OCI-LY1 (cell line): ENCODE measurements around the gene SAMD3.
"Not testable (repeated sequence)": the region's sequence is repeated elsewhere in the genome, so short reads cannot be mapped to it uniquely, and the experiment has no call there.

ENCODE experiments used
- H2AFZ ChIP-seq: fragments of 200-600 bp; sonication (generic), shearing (Covaris generic); 2 replicates; pipeline ENCODE4 v1.6.0; 2014; ENCODE audit warnings: antibody characterized with exemption, mild to moderate bottlenecking, low read length
- H3F3A ChIP-seq: fragments of 200-600 bp; sonication (generic), shearing (Covaris generic); 2 replicates; pipeline ENCODE4 v1.6.0; 2014; ENCODE audit warnings: mild to moderate bottlenecking, antibody characterized with exemption, low read length, moderate library complexity; ENCODE audit not compliant: insufficient read depth
- H3K27ac ChIP-seq: fragments of 200-600 bp; sonication (generic); 2 replicates; pipeline ENCODE4 v1.5.1; 2014; ENCODE audit warnings: low read length, mixed run types, mild to moderate bottlenecking, low read depth; ENCODE audit not compliant: poor library complexity, severe bottlenecking
- H3K27me3 ChIP-seq: fragments of 200-600 bp; sonication (generic); 2 replicates; pipeline ENCODE4 v1.6.0; 2014; ENCODE audit warnings: antibody characterized with exemption, mild to moderate bottlenecking, low read length, moderate library complexity; ENCODE audit not compliant: insufficient read depth
- H3K36me3 ChIP-seq: fragments of 200-600 bp; sonication (generic); 2 replicates; pipeline ENCODE4 v1.6.1; 2014; ENCODE audit warnings: mild to moderate bottlenecking, antibody characterized with exemption, low read length, moderate library complexity, mixed read lengths; ENCODE audit not compliant: insufficient read depth
- H3K4me1 ChIP-seq: fragments of 200-600 bp; sonication (generic); 2 replicates; pipeline ENCODE4 v1.5.1; 2014; ENCODE audit warnings: mild to moderate bottlenecking, low read length, moderate library complexity; ENCODE audit not compliant: insufficient read depth, severe bottlenecking
- H3K4me2 ChIP-seq: fragments of 200-600 bp; sonication (generic), shearing (Covaris generic); 2 replicates; pipeline ENCODE4 v1.6.1; 2014; ENCODE audit warnings: low read length
- H3K4me3 ChIP-seq: fragments of 200-600 bp; sonication (generic); 2 replicates; pipeline ENCODE4 v1.5.1; 2014; ENCODE audit warnings: low read length, low read depth, mild to moderate bottlenecking, mixed read lengths; ENCODE audit not compliant: poor library complexity, severe bottlenecking
- H3K79me2 ChIP-seq: fragments of 200-600 bp; shearing (Covaris generic); 2 replicates; pipeline ENCODE4 v1.6.1; 2016; ENCODE audit warnings: mixed run types, low read length, mixed read lengths; ENCODE audit not compliant: insufficient read depth
- H3K9ac ChIP-seq: fragments of 200-600 bp; sonication (generic), shearing (Covaris generic); 2 replicates; pipeline ENCODE4 v1.6.1; 2014; ENCODE audit warnings: mild to moderate bottlenecking, low read length, mixed read lengths
- H3K9me2 ChIP-seq: fragments of 200-600 bp; sonication (generic), shearing (Covaris generic); 2 replicates; pipeline ENCODE4 v1.6.1; 2014; ENCODE audit warnings: low read depth, mild to moderate bottlenecking, low read length, mixed read lengths
- H3K9me3 ChIP-seq: fragments of 200-600 bp; shearing (Covaris generic); 2 replicates; pipeline ENCODE4 v1.6.1; 2014; ENCODE audit warnings: low read length, mixed read lengths
- H4K20me1 ChIP-seq: fragments of 200-600 bp; sonication (generic), shearing (Covaris generic); 2 replicates; pipeline ENCODE4 v1.6.0; 2016; ENCODE audit warnings: mild to moderate bottlenecking, low read length; ENCODE audit not compliant: insufficient read depth
- CTCF ChIP-seq: fragments of 200-600 bp; sonication (generic), shearing (Covaris generic); IDR thresholded peaks from 2 replicates; pipeline ENCODE4 v1.5.1; 2017; ENCODE audit warnings: mild to moderate bottlenecking, antibody characterized with exemption, low read length, moderate library complexity, mixed read lengths
- EZH2 ChIP-seq: fragments of 200-600 bp; sonication (generic), shearing (Covaris generic); IDR thresholded peaks from 2 replicates; pipeline ENCODE4 v1.8.0; 2017; ENCODE audit warnings: borderline replicate concordance, mixed run types, mild to moderate bottlenecking, antibody characterized with exemption, low read length, moderate library complexity, mixed read lengths

Gene SAMD3

GRCh38 chr6:130240232-130240631, 17.5 kb upstream of the SAMD3 start:
- Histone ChIP-seq H3K4me2 (no peak overlapping the region), H2AFZ (no peak overlapping the region), H3F3A (no peaks in the 10 kb centered on the region), H3K9ac (no peak overlapping the region), H3K9me2 (no peaks in the 10 kb centered on the region), H3K4me1 (no peaks in the 10 kb centered on the region), H3K79me2 (no peaks in the 10 kb centered on the region), H3K27me3 (no peaks in the 10 kb centered on the region), H3K36me3 (no peaks in the 10 kb centered on the region), H4K20me1 (no peaks in the 10 kb centered on the region), H3K9me3 (no peaks in the 10 kb centered on the region), H3K27ac (no peak overlapping the region), H3K4me3 (no peak overlapping the region)
- TF ChIP-seq EZH2: no peak
- no peak for TF ChIP-seq CTCF

GRCh38 chr6:130239755-130240154, 17.0 kb upstream of the SAMD3 start:
- H3K4me2 ChIP-seq: no peak overlapping the region
- no peak overlapping the region for H2AFZ ChIP-seq
- no peaks in the 10 kb centered on the region for H3K27me3 ChIP-seq
- no peak overlapping the region for H3K9ac ChIP-seq
- no peaks in the 10 kb centered on the region for H3K4me1 ChIP-seq
- TF ChIP-seq EZH2 (no peak), CTCF (no peak)
- H3F3A ChIP-seq: no peaks in the 10 kb centered on the region
- H3K36me3 ChIP-seq: no peaks in the 10 kb centered on the region
- no peak overlapping the region for H3K27ac ChIP-seq
- no peaks in the 10 kb centered on the region for H3K9me3 ChIP-seq
- H3K79me2 ChIP-seq: no peaks in the 10 kb centered on the region
- H3K4me3 ChIP-seq: no peak overlapping the region
- H3K9me2 ChIP-seq: no peaks in the 10 kb centered on the region
- no peaks in the 10 kb centered on the region for H4K20me1 ChIP-seq

GRCh38 chr6:130233330-130233729, 10.6 kb upstream of the SAMD3 start:
- Histone ChIP-seq H3K4me1 (no peaks in the 10 kb centered on the region), H3K36me3 (no peaks in the 10 kb centered on the region), H3K9ac (no peak overlapping the region), H3K9me3 (no peaks in the 10 kb centered on the region), H3F3A (no peaks in the 10 kb centered on the region), H3K9me2 (no peaks in the 10 kb centered on the region), H4K20me1 (no peaks in the 10 kb centered on the region), H2AFZ (no peak overlapping the region), H3K4me2 (no peak overlapping the region), H3K27ac (no peak overlapping the region), H3K4me3 (no peak overlapping the region), H3K27me3 (no peaks in the 10 kb centered on the region), H3K79me2 (no peaks in the 10 kb centered on the region)
- TF ChIP-seq EZH2: no peak
- TF ChIP-seq CTCF: no peak

DNA sequence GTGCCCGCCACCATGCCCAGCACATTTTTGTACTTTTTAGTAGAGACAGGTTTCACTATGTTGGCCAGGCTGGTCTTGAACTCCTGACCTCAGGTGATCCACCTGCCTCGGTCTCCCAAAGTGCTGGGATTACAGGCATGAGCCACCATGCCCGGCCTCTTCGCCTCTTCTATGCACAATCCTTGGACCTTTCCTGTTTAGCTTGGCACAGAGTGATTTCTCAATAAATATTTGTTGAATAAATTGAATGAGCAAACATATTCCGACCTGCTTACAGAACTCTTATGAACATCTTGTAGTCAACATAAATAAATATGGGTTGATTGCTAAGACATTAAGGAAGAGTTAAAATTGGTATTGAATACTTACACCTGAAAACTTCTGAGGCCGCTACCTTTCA, 7.8 kb upstream of the SAMD3 start:
- not testable (repeated sequence) for H3F3A ChIP-seq, H3K9me2 ChIP-seq, H3K36me3 ChIP-seq, H3K4me1 ChIP-seq, H3K27me3 ChIP-seq, H3K9me3 ChIP-seq, H4K20me1 ChIP-seq, H3K9ac ChIP-seq, H2AFZ ChIP-seq, H3K4me2 ChIP-seq, H3K27ac ChIP-seq, H3K4me3 ChIP-seq, H3K79me2 ChIP-seq
